Astrocyte of the cerebellum (primary cell): ENCODE results near the gene CRB3.

Experiments
- DNase-seq: peaks from one replicate; pipeline ENCODE4 v3.0.0-alpha.2; 2011; ENCODE audit warnings: low read depth
- H3K4me3 ChIP-seq: 2 replicates; pipeline ENCODE4 v1.5.1; 2011; ENCODE audit warnings: mild to moderate bottlenecking, low read depth, low read length, moderate library complexity
- in situ Hi-C: cut with HindIII; loops from 2 replicates; pipeline ENCODE4 v1.10.0; 2017; ENCODE audit warnings: low sequenced_read_pairs
- TF ChIP-seq, protein P1 (sequence below): IDR thresholded peaks from 2 replicates; pipeline ENCODE4 v1.5.1; 2012; ENCODE audit warnings: low read length, low read depth, moderate library complexity, mild to moderate bottlenecking; ENCODE audit errors: missing control alignments

The CRB3 gene

DNA sequence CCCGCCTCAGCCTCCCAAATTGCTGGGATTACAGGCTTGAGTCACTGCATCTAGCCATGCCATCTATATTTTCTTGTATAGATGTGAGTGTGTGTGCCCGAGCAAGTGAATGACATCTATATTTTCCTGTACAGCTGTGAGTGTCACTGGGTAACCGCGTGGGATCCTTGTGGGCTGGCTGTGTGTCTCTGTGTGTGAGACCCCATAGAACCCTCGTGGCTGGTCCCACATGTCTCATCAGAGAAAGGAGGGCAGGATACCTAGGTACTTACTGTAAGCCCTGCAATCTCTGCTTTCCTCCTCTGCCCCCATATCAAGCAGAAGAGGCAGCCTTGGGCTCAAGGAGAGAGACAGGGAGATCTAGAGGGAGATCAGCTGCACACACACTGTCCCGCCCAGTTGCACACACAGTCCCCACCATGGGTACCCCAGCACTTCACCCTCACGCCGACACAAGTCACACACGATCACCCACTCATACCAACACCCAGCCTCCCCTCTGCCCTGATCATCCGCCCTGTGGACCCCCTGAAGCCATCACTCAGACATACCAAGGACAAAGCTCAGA, 16.9 kb downstream of the CRB3 start:
- in situ Hi-C loops: no loop called here
- TF ChIP-seq, protein P1, sequence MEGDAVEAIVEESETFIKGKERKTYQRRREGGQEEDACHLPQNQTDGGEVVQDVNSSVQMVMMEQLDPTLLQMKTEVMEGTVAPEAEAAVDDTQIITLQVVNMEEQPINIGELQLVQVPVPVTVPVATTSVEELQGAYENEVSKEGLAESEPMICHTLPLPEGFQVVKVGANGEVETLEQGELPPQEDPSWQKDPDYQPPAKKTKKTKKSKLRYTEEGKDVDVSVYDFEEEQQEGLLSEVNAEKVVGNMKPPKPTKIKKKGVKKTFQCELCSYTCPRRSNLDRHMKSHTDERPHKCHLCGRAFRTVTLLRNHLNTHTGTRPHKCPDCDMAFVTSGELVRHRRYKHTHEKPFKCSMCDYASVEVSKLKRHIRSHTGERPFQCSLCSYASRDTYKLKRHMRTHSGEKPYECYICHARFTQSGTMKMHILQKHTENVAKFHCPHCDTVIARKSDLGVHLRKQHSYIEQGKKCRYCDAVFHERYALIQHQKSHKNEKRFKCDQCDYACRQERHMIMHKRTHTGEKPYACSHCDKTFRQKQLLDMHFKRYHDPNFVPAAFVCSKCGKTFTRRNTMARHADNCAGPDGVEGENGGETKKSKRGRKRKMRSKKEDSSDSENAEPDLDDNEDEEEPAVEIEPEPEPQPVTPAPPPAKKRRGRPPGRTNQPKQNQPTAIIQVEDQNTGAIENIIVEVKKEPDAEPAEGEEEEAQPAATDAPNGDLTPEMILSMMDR: no peak
- DNase-seq: no peak
- no peak overlapping the region for H3K4me3 ChIP-seq

DNA sequence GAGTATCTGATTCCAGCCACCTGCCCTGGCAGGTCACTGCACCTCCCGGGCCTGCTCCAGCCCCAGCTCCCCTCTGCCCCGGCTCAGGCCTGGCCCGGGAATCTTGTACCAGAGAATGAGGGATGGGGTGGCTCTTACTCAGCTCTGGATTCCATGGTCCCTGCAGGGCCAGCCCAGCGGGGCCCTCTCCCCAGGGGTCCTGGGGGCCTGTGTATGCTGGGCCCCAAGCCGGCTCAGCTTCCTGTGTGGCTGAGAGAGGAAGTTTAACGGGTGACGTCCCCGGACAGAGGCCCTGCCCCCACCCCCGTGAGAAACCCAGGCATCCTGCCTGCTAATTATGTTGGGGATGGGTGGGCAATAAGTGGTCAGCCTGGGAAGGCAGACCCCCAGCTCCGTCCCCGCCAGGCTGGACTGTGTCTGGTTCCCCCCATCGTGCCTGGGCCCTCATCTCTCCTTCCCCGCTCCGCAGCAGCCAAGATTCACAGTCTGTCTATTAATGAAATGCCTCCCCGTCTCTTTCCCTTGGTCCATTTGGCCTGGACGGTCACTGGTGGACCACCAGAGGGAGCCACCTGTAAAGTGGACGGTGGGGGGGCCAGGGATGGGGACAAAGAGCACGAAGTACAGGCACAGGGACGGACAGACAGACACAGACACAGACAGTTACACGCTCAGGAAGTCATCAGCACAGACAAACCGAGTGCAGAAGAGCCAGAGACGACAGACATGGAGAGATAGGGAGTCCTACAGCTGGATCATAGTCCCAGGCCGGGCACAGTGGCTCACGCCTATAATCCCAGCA, 17.7 kb downstream of the CRB3 start, which contains the start of gene DENND1C:
TSS of gene DENND1C (minus strand) at position 247 of the 802 bp plus-strand sequence. CDS start at position 155, 92 bp downstream.
- in situ Hi-C loops: no loop called here
- DNase-seq: no peak

DNA sequence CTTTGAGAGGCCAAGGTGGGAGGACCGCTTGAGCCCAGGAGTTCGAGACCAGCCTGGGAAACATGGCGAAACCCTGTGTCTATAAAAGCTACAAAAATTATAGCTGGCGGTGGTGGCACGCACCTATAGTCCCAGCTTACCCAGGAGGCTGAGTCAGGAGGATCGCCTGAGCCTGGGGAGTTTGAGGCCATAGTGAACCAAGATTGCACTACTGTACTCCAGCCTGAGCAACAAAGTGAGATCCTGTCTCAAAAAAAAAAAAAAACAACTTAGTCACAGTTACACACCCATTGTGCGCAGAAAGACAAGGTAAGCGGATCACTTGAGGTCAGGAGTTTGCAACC, 18.2 kb downstream of the CRB3 start:
- H3K4me3 ChIP-seq: no peak overlapping the region
- in situ Hi-C loops: no loop called here
- DNase-seq: no peak
- TF ChIP-seq, protein P1: no peak

More for the DNA sequence above, 17.7 kb downstream of the CRB3 start, which contains the start of gene DENND1C:
- TF ChIP-seq, protein P1: peak; percentile 64
- H3K4me3 ChIP-seq: no peak within 1 kb of the TSS

DNA sequence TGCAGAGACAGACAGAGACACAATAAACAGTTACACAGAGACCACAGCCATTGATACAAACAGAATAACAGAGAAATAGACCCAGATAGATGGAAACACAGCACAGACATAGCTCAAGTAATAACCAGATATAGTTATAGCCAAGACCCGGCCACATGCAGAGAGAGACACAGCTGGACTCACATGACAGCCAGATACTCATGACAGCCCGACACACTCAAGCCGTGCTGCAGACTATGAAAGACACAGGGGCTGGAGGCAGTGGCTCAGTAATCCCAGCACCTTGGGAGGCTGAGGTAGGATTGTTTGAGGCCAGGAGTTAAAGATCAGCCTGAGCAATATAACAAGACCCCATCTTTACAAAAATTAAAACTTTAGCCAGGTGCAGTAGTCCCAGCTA, 19.2 kb downstream of the CRB3 start:
- DNase-seq: no peak
- TF ChIP-seq, protein P1: no peak
- in situ Hi-C loops: no loop called here
- H3K4me3 ChIP-seq: no peak overlapping the region

DNA sequence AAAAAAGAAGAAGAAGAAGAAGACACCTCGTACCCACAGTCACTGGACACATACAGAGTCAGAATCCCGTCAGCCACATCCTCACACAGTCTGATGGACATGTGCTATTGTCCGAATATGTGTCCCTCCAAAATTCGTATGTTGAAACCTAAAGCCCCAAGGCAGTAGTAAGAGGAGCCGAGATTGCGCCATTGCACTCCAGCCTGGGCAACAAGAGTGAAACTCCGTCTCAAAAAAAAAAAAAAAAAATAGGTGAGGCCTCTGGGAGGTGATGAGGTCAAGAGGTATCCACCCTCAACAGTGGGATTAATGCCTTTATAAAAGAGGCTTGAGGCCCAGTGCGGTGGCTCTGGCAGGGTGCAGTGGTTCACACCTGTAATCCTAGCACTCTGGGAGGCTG, 20.2 kb downstream of the CRB3 start:
- TF ChIP-seq, protein P1: no peak
- in situ Hi-C loops: no loop called here
- no peak for DNase-seq
- no peak overlapping the region for H3K4me3 ChIP-seq

DNA sequence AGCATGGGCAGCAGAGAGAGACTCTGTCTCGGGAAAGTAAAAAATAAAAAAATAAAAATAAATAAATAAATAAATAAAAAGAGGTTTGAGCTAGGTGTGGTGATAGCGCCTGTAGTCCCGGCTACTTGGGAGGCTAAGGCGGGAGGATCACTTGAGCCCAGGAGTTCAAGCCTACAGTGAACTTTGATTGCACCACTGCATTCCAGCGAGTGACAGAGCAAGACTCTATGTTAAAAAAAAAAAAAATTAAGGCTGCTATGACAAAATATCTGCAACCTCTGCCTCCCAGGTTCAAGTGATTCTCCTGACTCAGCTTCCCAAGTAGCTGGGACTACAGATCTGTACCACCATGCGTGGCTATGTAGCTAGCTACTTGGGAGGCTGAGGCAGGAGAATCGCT, 20.8 kb downstream of the CRB3 start:
- no peak overlapping the region for H3K4me3 ChIP-seq
- DNase-seq: no peak
- TF ChIP-seq, protein P1: no peak
- in situ Hi-C loops: no loop called here
